ENCODE measurements around the gene RGS10. TPM values are rescaled to one million over a fixed set of nuclear protein-coding genes. Genes with fewer than 3 reads are reported as not detected.

The RGS10 gene
- 10 to 100 TPM in 2 of 4 donors, 1 to 10 TPM in 2; 3.0 to 64.2 (median 12.0) TPM for total RNA-seq

GRCh38 chr10:119542357-119542987 is at the start of gene RGS10:
RGS10 (minus strand) TSS chr10:119542719; CDS start chr10:119542638, 81 bp downstream.
- peak; percentile 44 to 57 for DNase-seq
- TF ChIP-seq POLR2A (IDR thresholded peaks at IDR 0.05) (peak; percentile 69 to 77), CTCF (IDR thresholded peaks at IDR 0.05 in 4 of 5, conservative IDR thresholded peaks at IDR 0.05 in 1 of 5) (no peak)
- peaks cover 0 to 15% (median 10%) of the 10 kb centered on the region in 3 donors for H3K27me3 ChIP-seq
- ATAC-seq = peak; percentile 64 to 83
- no peaks in the 10 kb centered on the region for H3K9me3 ChIP-seq
- in situ Hi-C loops (cut with MboI; ENCODE audit: low sequenced_read_pairs in 4 of 4) = no loop called here
- no peaks in the 10 kb centered on the region for H3K36me3 ChIP-seq
- intact Hi-C loops (cut with DNase I; ENCODE audit: low total_unique reads) = no loop called here
- H3K27ac ChIP-seq = peak within 1 kb of the TSS; percentile 34 to 75 (median 44)
- peak within 1 kb of the TSS; percentile 57 to 65 (median 62) for H3K4me3 ChIP-seq
- H3K4me1 ChIP-seq = peaks cover 0 to 7% of the 10 kb centered on the region in 2 donors

- Histone ChIP-seq H3K27me3 (no peaks in the 10 kb centered on the region), H3K27ac (no peak overlapping the region), H3K36me3 (peaks cover 0 to 32% of the 10 kb centered on the region in 2 donors), H3K4me1 (peaks cover 15 to 27% of the 10 kb centered on the region in 2 donors), H3K9me3 (no peaks in the 10 kb centered on the region), H3K4me3 (no peak overlapping the region)
- DNase-seq (no peak), ATAC-seq (no peak)
- in situ Hi-C loops (cut with MboI; ENCODE audit: low sequenced_read_pairs in 4 of 4) = no loop called here
- intact Hi-C loops (cut with DNase I; ENCODE audit: low total_unique reads) = no loop called here
- no peak for TF ChIP-seq CTCF (IDR thresholded peaks at IDR 0.05 in 4 of 5, conservative IDR thresholded peaks at IDR 0.05 in 1 of 5)
- TF ChIP-seq POLR2A (IDR thresholded peaks at IDR 0.05) = no peak
Observed at GRCh38 chr10:119588071-119588470, 45.6 kb upstream of the RGS10 start.

- TF ChIP-seq POLR2A (IDR thresholded peaks at IDR 0.05) = no peak
- TF ChIP-seq CTCF (IDR thresholded peaks at IDR 0.05 in 4 of 5, conservative IDR thresholded peaks at IDR 0.05 in 1 of 5) = no peak
- H3K4me1 ChIP-seq = peaks cover 0 to 2% of the 10 kb centered on the region in 2 donors
- no peaks in the 10 kb centered on the region for H3K27me3 ChIP-seq
- DNase-seq = no peak
- in situ Hi-C loops (cut with MboI; ENCODE audit: low sequenced_read_pairs in 4 of 4) = no loop called here
- H3K4me3 ChIP-seq = no peak overlapping the region
- intact Hi-C loops (cut with DNase I; ENCODE audit: low total_unique reads) = no loop called here
- H3K9me3 ChIP-seq = no peaks in the 10 kb centered on the region
- peaks cover 3 to 88% of the 10 kb centered on the region in 2 donors for H3K36me3 ChIP-seq
- H3K27ac ChIP-seq = no peak overlapping the region
- ATAC-seq = no peak
Observed at GRCh38 chr10:119578355-119578754, 35.8 kb upstream of the RGS10 start.

GRCh38 chr10:119575991-119576390 is 33.5 kb upstream of the RGS10 start:
- Histone ChIP-seq H3K4me1 (no peaks in the 10 kb centered on the region), H3K4me3 (no peak overlapping the region), H3K36me3 (peaks cover 3 to 86% of the 10 kb centered on the region in 2 donors), H3K27me3 (no peaks in the 10 kb centered on the region), H3K27ac (no peak overlapping the region), H3K9me3 (no peaks in the 10 kb centered on the region)
- ATAC-seq (no peak), DNase-seq (no peak)
- intact Hi-C loops (cut with DNase I; ENCODE audit: low total_unique reads) = no loop called here
- in situ Hi-C loops (cut with MboI; ENCODE audit: low sequenced_read_pairs in 4 of 4) = no loop called here
- TF ChIP-seq CTCF (IDR thresholded peaks at IDR 0.05 in 4 of 5, conservative IDR thresholded peaks at IDR 0.05 in 1 of 5) = no peak
- TF ChIP-seq POLR2A (IDR thresholded peaks at IDR 0.05) = no peak
